ENCODE results near the gene IMMP2L. TPM values are rescaled to one million over a fixed set of nuclear protein-coding genes. Genes with fewer than 3 reads are reported as not detected.
A peak's percentile ranks its signal among the peaks of the same experiment; 100 is the strongest.

The IMMP2L gene
- total RNA-seq, 3 donors from 2014 or later (not counting 1 experiment from before 2014, with no cell fraction given) = 6.9 to 9.2 (median 8.7) TPM

DNA sequence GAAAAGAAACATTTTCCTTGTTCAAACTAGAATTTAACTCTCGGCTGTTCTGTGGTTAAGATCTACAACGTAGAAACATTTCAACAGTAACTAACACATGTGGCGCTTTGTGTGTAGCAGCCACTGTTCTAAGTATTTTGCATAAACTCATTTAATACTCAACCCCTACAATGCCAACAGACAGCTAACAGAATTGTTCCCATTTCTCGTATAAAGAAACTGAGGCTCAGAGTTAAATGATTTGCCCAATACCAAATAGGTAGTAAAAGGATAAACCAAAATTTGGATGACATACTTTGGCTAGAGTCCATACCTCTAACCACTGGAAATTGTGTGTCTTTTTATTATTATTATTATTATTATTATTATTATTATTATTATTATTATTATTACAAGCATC lies 543.8 kb downstream of the IMMP2L start:
- no peaks in the 10 kb centered on the region for H3K27me3 Mint-ChIP-seq (ENCODE audit: low read depth in 2 of 2)
- no peaks in the 10 kb centered on the region for H3K9me3 ChIP-seq (ENCODE audit: control insufficient read depth, insufficient read depth, low read length)
- intact Hi-C loops (cut with micrococcal nuclease) = no loop called here
- DNase-seq = no peak
- H3K27ac ChIP-seq (ENCODE audit: low read length) = no peak overlapping the region
- TF ChIP-seq, protein P1, sequence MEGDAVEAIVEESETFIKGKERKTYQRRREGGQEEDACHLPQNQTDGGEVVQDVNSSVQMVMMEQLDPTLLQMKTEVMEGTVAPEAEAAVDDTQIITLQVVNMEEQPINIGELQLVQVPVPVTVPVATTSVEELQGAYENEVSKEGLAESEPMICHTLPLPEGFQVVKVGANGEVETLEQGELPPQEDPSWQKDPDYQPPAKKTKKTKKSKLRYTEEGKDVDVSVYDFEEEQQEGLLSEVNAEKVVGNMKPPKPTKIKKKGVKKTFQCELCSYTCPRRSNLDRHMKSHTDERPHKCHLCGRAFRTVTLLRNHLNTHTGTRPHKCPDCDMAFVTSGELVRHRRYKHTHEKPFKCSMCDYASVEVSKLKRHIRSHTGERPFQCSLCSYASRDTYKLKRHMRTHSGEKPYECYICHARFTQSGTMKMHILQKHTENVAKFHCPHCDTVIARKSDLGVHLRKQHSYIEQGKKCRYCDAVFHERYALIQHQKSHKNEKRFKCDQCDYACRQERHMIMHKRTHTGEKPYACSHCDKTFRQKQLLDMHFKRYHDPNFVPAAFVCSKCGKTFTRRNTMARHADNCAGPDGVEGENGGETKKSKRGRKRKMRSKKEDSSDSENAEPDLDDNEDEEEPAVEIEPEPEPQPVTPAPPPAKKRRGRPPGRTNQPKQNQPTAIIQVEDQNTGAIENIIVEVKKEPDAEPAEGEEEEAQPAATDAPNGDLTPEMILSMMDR (IDR thresholded peaks at IDR 0.05) = no peak
- H3K4me3 ChIP-seq (ENCODE audit: low read length) = no peak overlapping the region
- H3K4me3 Mint-ChIP-seq = no peak overlapping the region
- H3K9me3 Mint-ChIP-seq = peaks cover 0 to 2% of the 10 kb centered on the region in 2 donors
- H3K4me1 ChIP-seq (ENCODE audit: control insufficient read depth, insufficient read depth, low read length) = peaks cover 4% of the 10 kb centered on the region
- ATAC-seq = no peak
- peaks cover 7 to 16% of the 10 kb centered on the region in 2 donors for H3K4me1 Mint-ChIP-seq
- H3K27ac Mint-ChIP-seq = no peak overlapping the region
- no peaks in the 10 kb centered on the region for H3K36me3 ChIP-seq (ENCODE audit: control insufficient read depth, insufficient read depth, low read length)
- no peaks in the 10 kb centered on the region for H3K36me3 Mint-ChIP-seq
- no peaks in the 10 kb centered on the region for H3K27me3 ChIP-seq (ENCODE audit: control insufficient read depth, insufficient read depth, low read length)
- WGBS (ENCODE audit: insufficient coverage) = 90% methylated on average over 4 of the region's 4 CpGs

DNA sequence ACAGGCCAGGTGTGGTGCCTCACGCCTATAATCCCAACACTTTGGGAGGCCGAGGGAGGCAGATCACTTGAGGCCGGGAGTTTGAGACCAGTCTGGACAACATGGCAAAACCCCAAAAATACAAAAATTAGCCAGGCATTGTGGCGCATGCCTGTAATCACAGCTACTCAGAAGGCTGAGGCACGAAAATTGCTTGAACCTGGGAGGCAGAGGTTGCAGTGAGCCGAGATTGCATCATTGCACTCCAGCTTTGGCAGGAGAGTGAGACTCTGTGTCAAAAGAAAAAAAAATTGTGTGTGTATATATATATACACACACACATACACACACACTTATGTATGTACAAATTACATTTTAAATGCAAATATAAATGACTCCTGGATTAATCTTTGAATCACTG lies 548.2 kb downstream of the IMMP2L start:
- Mint-ChIP-seq H3K4me3 (no peak overlapping the region), H3K27ac (no peak overlapping the region)
- WGBS (ENCODE audit: insufficient coverage) = 90% methylated on average over 5 of the region's 6 CpGs

DNA sequence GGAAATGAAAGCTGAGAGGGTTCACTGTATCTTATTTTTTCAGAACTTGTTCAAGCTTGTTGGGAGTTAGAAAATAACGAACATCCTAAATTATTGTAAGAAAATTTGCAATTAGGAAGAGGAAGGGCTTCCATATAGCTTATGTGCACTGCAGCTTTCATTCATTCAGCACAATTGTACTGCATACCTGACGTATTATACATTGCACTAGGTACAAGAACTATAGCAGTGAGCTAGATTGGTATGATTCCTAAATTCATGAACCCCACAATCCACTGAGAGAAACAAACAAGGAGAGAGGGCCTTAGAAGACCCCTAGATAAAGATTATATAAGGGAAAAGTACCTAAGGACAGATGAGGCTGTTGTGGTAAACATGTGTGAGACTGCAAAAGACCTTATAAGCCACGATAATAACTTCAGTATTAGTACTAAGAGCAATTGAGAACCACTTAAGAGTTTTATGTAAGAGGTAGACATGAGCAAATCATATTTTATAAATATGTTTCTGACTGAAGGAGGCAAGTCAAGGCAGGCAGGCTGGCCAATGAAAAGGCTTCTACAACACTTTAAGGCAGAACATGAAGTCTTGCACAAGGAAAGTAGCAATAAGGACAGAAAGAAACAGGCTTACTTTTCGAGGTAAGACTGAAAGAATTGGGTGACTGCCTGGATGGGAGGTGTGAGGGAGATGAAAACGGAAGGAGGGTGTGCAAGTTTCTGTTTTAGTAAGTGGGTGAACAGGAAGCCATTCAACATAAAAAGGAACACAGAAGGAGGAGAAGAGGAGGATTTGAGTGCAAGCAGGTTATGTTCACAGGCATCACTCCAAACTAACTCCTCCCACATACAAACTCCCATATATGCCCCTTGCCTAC lies 549.3 kb downstream of the IMMP2L start:
- Histone ChIP-seq H3K4me3 (ENCODE audit: low read length) (no peak overlapping the region), H3K36me3 (ENCODE audit: control insufficient read depth, insufficient read depth, low read length) (no peaks in the 10 kb centered on the region), H3K9me3 (ENCODE audit: control insufficient read depth, insufficient read depth, low read length) (no peaks in the 10 kb centered on the region), H3K27ac (ENCODE audit: low read length) (peak overlapping the region; percentile 27), H3K27me3 (ENCODE audit: control insufficient read depth, insufficient read depth, low read length) (no peaks in the 10 kb centered on the region), H3K4me1 (ENCODE audit: control insufficient read depth, insufficient read depth, low read length) (peaks cover 8% of the 10 kb centered on the region)
- 14% methylated on average over 3 of the region's 5 CpGs for WGBS (ENCODE audit: insufficient coverage)
- TF ChIP-seq, protein P1 (IDR thresholded peaks at IDR 0.05) = no peak
- Mint-ChIP-seq H3K4me3 (peak overlapping the region; percentile 1), H3K27ac (peak overlapping the region in 1 of 2 donors; percentile 67), H3K36me3 (no peaks in the 10 kb centered on the region), H3K4me1 (peaks cover 6 to 20% of the 10 kb centered on the region in 2 donors), H3K9me3 (peaks cover 0 to 2% of the 10 kb centered on the region in 2 donors), H3K27me3 (ENCODE audit: low read depth in 2 of 2) (no peaks in the 10 kb centered on the region)
- ATAC-seq (peak in 2 of 3 donors; percentile 41 to 44), DNase-seq (peak in 1 of 2 donors; percentile 76)
- intact Hi-C loops (cut with micrococcal nuclease) = no loop called here

More for the DNA sequence above, 548.2 kb downstream of the IMMP2L start:
- Mint-ChIP-seq H3K36me3 (no peaks in the 10 kb centered on the region), H3K27me3 (ENCODE audit: low read depth in 2 of 2) (no peaks in the 10 kb centered on the region), H3K4me1 (peaks cover 10 to 24% of the 10 kb centered on the region in 2 donors), H3K9me3 (peaks cover 0 to 2% of the 10 kb centered on the region in 2 donors)
- no peak for ATAC-seq
- peaks cover 8% of the 10 kb centered on the region for H3K4me1 ChIP-seq (ENCODE audit: control insufficient read depth, insufficient read depth, low read length)
- no peaks in the 10 kb centered on the region for H3K36me3 ChIP-seq (ENCODE audit: control insufficient read depth, insufficient read depth, low read length)
- no peak overlapping the region for H3K4me3 ChIP-seq (ENCODE audit: low read length)
- no peak overlapping the region for H3K27ac ChIP-seq (ENCODE audit: low read length)
- no peak for DNase-seq
- TF ChIP-seq, protein P1 (IDR thresholded peaks at IDR 0.05) = no peak
- no peaks in the 10 kb centered on the region for H3K9me3 ChIP-seq (ENCODE audit: control insufficient read depth, insufficient read depth, low read length)
- no peaks in the 10 kb centered on the region for H3K27me3 ChIP-seq (ENCODE audit: control insufficient read depth, insufficient read depth, low read length)
- intact Hi-C loops (cut with micrococcal nuclease) = no loop called here
